Astrocyte of the spinal cord (primary cell): ENCODE results near the gene AIF1L.

Experiments
- DNase-seq: peaks from one replicate; pipeline ENCODE4 v3.0.0; 2011; ENCODE audit warnings: low read depth, low spot score
- H3K4me3 ChIP-seq: 2 replicates; pipeline ENCODE4 v1.5.1; 2011; ENCODE audit warnings: low read depth, mild to moderate bottlenecking, low read length, moderate library complexity
- in situ Hi-C: cut with HindIII; loops from 2 replicates; pipeline ENCODE4 v1.10.0; 2017; ENCODE audit warnings: low sequenced_read_pairs
- TF ChIP-seq, protein P1 (sequence below): IDR thresholded peaks from 2 replicates; pipeline ENCODE4 v1.5.1; 2012; ENCODE audit warnings: low read depth, mild to moderate bottlenecking, low read length, inconsistent platforms

Gene AIF1L

DNA sequence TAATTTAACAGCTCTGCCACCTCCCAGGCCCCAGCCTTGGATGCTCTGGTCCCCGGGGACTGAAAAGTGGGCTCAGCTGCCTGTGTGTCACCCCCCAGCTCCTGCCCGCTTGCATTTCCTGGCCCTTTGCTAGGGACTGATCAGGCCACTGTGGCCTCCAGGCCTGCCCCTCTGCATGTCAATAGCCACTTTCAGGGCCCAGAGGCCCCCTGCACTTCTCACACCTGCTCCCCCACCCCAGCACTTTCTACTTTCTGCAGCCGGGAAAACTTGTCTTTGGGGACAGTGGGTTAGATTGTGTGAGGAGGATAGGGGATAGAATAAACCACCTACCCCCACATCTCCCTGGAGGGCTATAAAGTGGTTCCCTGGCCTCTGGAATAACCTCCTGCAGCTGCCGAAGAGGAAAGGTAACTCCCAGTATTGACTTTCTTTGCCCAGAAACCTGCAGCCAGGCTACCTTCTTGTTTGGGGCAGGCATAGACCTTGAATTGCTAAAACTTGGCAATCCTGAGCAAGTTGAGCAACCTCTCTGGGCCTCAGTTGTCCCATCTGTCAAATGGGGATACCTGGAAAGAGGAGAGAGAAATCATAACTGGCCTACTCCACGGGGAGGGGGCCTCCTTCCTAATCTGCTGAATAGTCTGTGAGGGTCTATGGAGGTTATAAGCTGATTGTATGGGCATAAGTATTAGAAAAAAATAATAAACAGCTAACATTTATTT, 7.8 kb downstream of the AIF1L start:
- TF ChIP-seq, protein P1, sequence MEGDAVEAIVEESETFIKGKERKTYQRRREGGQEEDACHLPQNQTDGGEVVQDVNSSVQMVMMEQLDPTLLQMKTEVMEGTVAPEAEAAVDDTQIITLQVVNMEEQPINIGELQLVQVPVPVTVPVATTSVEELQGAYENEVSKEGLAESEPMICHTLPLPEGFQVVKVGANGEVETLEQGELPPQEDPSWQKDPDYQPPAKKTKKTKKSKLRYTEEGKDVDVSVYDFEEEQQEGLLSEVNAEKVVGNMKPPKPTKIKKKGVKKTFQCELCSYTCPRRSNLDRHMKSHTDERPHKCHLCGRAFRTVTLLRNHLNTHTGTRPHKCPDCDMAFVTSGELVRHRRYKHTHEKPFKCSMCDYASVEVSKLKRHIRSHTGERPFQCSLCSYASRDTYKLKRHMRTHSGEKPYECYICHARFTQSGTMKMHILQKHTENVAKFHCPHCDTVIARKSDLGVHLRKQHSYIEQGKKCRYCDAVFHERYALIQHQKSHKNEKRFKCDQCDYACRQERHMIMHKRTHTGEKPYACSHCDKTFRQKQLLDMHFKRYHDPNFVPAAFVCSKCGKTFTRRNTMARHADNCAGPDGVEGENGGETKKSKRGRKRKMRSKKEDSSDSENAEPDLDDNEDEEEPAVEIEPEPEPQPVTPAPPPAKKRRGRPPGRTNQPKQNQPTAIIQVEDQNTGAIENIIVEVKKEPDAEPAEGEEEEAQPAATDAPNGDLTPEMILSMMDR, result no peak
- H3K4me3 ChIP-seq, result no peak overlapping the region
- in situ Hi-C loops, result no loop called here
- DNase-seq, result no peak

DNA sequence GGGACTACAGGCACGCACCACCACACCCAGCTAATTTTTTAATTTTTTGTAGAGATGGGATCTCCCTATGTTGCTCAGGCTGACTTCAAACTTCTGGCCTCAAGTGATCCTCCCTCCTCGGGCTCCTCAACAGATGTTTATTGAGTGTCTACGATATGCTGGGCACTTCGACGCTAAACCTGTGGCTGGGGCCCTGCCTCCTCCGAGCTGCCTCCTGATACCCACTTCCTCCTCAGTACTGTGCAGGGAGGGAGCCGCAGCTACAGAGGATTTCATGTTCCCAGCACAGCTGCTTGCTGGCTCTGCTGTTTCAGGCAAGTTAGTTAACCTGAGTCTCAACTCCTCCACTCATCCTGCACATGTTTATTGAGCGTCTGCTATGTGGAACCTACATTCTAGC, 9.6 kb downstream of the AIF1L start:
- no peak for DNase-seq
- H3K4me3 ChIP-seq, result no peak overlapping the region
- TF ChIP-seq, protein P1, result no peak
- in situ Hi-C loops, result no loop called here

DNA sequence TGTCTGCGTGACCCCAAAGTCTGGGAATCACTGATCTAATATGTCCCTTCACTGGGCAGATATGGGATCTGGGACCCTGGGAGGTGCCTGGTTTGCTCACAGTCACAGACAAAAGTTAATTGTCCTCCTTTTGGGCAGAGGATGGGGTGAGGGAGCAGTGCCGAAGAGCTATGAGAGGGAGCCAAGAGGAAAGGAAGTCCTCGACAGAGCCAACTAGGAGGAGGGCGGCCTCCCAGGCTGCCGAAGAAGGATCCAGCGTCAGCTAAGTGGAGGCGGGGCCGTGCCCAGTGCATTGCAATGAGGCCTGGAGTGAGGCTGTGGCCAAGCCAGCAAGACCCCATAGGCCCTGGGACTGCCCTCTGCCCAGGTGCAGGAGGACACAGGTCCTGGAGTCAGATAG, 11.4 kb downstream of the AIF1L start:
- no peak overlapping the region for H3K4me3 ChIP-seq
- in situ Hi-C loops, result no loop called here
- TF ChIP-seq, protein P1, result no peak
- no peak for DNase-seq

DNA sequence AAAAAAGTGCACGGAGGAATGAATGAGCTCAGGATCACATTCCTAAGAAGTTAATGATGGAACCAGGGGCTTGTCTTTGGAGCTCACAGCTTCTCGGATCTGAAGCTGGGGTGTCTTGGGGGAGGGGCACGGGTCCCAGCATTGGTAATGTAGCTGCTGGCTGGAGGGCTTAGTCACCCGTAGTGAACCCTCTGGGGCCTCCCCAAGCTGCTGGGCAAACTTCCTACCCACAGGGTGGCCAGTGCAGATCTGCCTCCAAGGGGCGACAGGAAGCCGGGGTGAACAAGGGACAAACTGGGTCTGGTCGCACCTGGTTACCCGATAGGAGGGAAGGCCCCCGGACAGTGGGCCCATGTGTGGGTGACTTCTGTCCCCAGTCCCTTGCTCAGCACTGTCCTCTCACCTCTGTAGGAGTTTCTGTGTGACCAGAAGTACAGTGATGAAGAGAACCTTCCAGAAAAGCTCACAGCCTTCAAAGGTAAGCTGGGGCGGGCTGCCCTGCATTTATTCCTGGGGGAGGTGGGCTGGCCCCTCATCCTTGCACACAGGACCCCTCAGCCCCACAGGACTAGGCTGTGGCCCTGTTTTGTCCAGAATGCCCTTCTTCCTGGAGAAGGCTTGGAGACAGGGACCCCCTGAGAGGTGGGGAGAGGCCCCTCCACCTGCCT, 15.0 kb downstream of the AIF1L start:
- DNase-seq, result peak; percentile 7
- TF ChIP-seq, protein P1, result no peak
- in situ Hi-C loops, result no loop called here
- no peak overlapping the region for H3K4me3 ChIP-seq

DNA sequence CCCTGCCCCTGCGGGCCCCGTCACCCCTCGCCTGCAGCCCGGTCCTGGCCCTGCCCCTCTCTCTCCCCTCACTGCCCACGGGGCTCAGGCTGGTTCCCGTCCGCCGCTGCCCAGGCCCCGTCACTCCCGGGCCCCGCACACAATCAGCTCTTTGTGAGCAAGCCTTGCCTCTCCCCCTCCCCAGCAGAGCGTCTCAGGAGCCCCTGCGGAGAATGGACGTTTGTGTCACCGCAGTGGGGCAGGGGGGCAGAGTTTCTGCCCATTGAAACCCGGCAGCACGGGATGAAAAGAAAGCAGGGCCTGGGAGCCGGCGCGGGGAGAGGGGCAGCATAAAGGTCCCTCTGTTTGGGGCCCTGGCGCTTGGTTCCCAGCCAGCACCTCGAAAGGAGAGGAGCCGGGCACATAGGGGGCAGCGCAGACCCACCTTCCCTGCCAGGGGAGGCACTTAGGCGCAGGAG, 15.6 kb downstream of the AIF1L start:
- DNase-seq, result no peak
- no peak overlapping the region for H3K4me3 ChIP-seq
- TF ChIP-seq, protein P1, result no peak
- in situ Hi-C loops, result no loop called here

DNA sequence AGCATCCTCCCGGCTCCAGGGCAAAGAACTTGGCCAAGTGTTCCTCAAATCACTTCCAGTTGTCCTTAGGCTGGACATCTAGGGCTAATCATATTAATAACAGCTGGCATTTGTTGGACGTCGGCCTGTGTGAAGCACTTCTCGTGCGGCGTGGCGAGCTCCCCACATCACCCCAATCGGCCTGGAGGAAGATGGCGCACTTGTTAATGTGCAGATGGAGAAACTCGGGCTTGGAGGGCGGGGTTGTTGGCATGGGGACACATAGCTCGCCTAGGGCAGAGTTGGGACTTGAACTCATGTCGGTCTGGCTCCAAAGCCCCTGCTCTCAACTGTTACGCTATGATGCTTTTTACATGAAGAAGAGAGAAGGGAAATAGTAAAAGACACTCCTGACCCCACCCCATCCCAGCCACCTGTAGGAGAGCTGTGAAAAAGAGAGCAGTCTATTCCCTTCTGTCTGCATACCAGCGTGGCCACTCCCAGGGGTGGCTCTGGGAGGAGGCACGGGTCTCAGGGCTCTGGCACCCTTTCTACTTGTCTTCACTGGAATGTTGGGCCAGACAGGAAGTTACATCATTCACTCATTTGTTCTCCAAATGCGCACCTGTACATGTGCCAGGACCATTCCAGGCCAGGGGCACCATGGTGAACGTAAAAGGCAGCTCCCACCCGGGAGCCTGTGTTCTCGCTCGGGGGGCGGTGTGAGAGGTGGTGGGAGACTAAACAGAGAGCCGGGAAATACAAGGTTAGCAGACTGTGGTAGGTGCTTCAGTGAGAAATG, 16.2 kb downstream of the AIF1L start:
- no peak overlapping the region for H3K4me3 ChIP-seq
- TF ChIP-seq, protein P1, result no peak
- in situ Hi-C loops, result no loop called here
- no peak for DNase-seq
